Activated naive CD4-positive, alpha-beta T cell treated with anti-CD3 and anti-CD28 coated beads for 36 hours (primary cell): ENCODE measurements around the gene RGS7. TPM values are rescaled to one million over a fixed set of nuclear protein-coding genes. Genes with fewer than 3 reads are reported as not detected.

Experiments used
- CTCF ChIA-PET: fragments of 350-600 bp; sonication (Branson Sonifier 250); formaldehyde crosslinking; loops from one replicate; lab custom pipeline; 2021; ENCODE audit warnings: antibody characterized with exemption; lab: Charles Lee
- DNase-seq: peaks from one replicate; pipeline ENCODE4 v3.0.0-alpha.2; 2020
- H3K27ac Mint-ChIP-seq: one replicate; pipeline ENCODE4 v1.8.0; 2021; ENCODE audit warnings: mild to moderate bottlenecking, mixed read lengths
- H3K27me3 Mint-ChIP-seq: one replicate; pipeline ENCODE4 v1.8.0; 2021; ENCODE audit warnings: low read depth, mixed read lengths
- H3K36me3 Mint-ChIP-seq: one replicate; pipeline ENCODE4 v1.8.0; 2021; ENCODE audit warnings: low read depth, mixed read lengths
- H3K4me1 Mint-ChIP-seq: one replicate; pipeline ENCODE4 v1.8.0; 2021; ENCODE audit warnings: low read depth, mixed read lengths
- H3K4me3 Mint-ChIP-seq: one replicate; pipeline ENCODE4 v1.8.0; 2021; ENCODE audit warnings: mild to moderate bottlenecking, moderate library complexity, mixed read lengths
- H3K9me3 Mint-ChIP-seq: one replicate; pipeline ENCODE4 v1.8.0; 2021; ENCODE audit warnings: mixed read lengths
- intact Hi-C: fragments of 100-400 bp; cut with micrococcal nuclease; formaldehyde crosslinking; loops from one replicate; pipeline ENCODE4 v1.15.1; 2023
- total RNA-seq, 2 experiments: library from RNA; stranded (reverse); gene quantifications; one replicate each; pipeline ENCODE4 v1.2.3, GENCODE V29; 2021

Gene RGS7
- total RNA-seq, 2 experiments from 2014 or later: not detected

DNA sequence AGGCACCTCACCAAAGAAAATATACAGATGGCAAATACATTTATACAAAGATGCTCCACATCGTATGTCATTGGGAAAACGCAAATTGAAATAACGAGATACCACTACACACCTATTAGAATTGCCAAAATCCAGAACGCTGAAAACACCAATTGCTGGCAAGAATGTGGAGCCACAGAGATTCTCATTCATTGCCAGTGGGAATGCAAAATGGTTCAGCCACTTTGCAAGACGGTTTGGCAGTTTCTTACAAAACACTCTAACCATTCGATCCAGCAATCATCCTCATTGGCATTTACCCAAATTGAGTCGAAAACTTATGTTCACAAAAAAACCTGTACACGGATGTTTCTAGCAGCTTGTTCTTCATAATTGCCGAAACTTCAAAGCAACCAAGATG lies 521.7 kb downstream of the RGS7 start:
- CTCF ChIA-PET: no interaction called here
- H3K4me3 Mint-ChIP-seq: no peak overlapping the region
- no peaks in the 10 kb centered on the region for H3K27me3 Mint-ChIP-seq
- no peak for DNase-seq
- no peak overlapping the region for H3K27ac Mint-ChIP-seq
- no peaks in the 10 kb centered on the region for H3K4me1 Mint-ChIP-seq
- intact Hi-C loops: no loop called here
- no peaks in the 10 kb centered on the region for H3K36me3 Mint-ChIP-seq
- H3K9me3 Mint-ChIP-seq: peaks cover 3% of the 10 kb centered on the region

DNA sequence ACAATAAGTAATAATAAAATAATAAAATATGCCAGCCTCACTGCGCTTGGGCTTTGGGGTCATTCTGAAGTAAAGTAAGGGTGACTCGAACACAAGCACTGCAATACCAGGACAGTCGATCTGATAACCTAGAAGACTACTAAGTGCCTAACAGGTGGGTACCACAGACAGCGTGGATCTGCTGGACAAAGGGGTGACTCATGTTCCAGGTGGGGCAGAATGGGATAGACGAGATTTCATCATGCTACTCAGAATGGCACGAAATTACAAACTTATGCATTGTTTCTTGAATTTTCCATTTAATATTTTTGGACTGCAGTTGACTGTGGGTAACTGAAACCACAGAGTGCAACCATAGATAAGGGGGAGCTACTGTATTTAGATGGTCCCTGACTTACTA lies 523.9 kb downstream of the RGS7 start:
- Mint-ChIP-seq H3K27me3 (no peaks in the 10 kb centered on the region), H3K27ac (no peak overlapping the region), H3K9me3 (peaks cover 2% of the 10 kb centered on the region), H3K36me3 (no peaks in the 10 kb centered on the region), H3K4me3 (no peak overlapping the region), H3K4me1 (no peaks in the 10 kb centered on the region)
- DNase-seq: no peak
- CTCF ChIA-PET: no interaction called here
- intact Hi-C loops: no loop called here

DNA sequence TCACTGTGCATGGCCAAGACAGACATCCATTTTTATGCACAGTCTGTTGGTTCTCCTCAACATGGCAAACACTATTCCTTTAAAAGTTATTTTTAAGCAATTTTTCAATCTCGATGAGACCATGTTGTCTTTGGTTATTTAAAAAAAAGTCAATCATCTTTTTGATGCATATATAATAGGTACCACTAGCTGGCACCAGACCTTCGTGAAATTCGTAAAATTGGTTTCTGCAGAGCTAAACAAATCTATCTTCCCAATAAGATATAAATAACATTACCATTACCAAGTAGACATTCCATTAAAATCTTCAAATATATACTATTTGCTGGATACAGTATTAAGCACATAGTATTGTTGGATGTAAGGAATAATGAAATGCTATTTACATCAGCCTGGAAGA lies 525.1 kb downstream of the RGS7 start:
- H3K4me3 Mint-ChIP-seq: no peak overlapping the region

DNA sequence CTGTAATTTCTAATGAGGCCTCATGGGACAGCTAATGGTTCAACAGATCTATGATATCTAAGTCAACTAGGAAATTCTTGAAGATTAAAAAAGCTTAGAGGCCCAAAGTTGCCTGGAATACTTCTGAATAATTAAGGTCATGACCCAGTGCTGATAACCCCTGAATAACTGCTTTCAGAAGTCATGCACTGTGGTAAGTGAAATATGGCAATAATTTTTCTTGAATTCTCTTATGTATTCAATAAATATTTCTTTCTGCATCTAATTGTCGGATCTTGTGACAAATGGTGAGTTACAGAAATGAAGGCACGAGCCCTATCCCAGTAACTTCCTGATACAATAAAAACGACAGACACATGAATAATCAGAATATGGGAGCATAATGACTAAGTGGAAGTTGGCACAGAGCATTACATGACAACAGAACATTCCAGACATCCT lies 525.8 kb downstream of the RGS7 start:
- Mint-ChIP-seq H3K4me3 (no peak overlapping the region), H3K27me3 (peaks cover 4% of the 10 kb centered on the region), H3K27ac (no peak overlapping the region), H3K4me1 (no peaks in the 10 kb centered on the region), H3K36me3 (no peaks in the 10 kb centered on the region), H3K9me3 (no peaks in the 10 kb centered on the region)
- CTCF ChIA-PET: no interaction called here
- intact Hi-C loops: no loop called here
- no peak for DNase-seq

More for the DNA sequence above, 525.1 kb downstream of the RGS7 start:
- H3K9me3 Mint-ChIP-seq: no peaks in the 10 kb centered on the region
- no peak overlapping the region for H3K27ac Mint-ChIP-seq
- DNase-seq: no peak
- no peaks in the 10 kb centered on the region for H3K4me1 Mint-ChIP-seq
- intact Hi-C loops: no loop called here
- peaks cover 2% of the 10 kb centered on the region for H3K27me3 Mint-ChIP-seq
- H3K36me3 Mint-ChIP-seq: no peaks in the 10 kb centered on the region
- CTCF ChIA-PET: no interaction called here

DNA sequence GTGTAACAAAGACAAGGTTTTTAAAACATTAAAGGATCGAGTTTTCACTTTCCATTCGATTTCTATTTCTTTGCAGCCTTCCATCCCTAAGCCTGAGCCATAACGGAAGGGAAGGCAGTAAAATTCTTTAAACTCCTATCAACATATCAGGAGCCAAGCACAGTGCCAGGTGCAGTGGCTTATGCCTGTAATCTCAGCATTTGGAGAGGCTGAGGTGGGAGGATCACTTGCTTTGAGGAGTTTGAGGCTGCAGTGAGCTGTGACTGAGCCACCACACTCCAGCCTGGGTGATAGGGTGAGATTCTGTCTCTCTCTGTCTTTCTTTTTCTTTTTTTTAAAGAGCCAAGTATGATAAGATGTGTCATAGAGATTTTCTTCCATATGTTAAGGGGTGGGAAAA lies 527.5 kb downstream of the RGS7 start:
- no peaks in the 10 kb centered on the region for H3K36me3 Mint-ChIP-seq
- H3K9me3 Mint-ChIP-seq: no peaks in the 10 kb centered on the region
- H3K27me3 Mint-ChIP-seq: peaks cover 4% of the 10 kb centered on the region
- intact Hi-C loops: no loop called here
- CTCF ChIA-PET: no interaction called here
- H3K4me1 Mint-ChIP-seq: no peaks in the 10 kb centered on the region
- H3K27ac Mint-ChIP-seq: no peak overlapping the region
- DNase-seq: no peak
- no peak overlapping the region for H3K4me3 Mint-ChIP-seq

DNA sequence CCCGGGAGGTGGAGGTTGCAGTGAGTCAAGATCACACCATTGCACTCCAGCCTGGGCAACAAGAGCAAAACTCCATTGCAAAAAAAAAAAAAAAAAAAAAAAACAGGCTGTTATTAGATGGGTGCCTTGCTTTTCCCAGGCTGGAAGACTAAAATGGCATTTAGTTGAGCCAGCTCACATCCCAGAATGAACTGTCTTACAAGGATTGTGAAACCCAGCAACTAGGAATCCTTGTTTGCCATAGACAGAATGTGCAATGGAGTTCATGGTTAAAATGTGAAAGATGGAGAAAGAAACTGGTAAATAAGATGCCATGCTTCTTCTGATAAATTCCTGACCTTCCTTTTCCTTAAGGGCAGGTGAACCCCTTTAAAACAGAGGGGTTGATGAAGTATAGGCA lies 529.2 kb downstream of the RGS7 start:
- no peak overlapping the region for H3K4me3 Mint-ChIP-seq
- H3K27ac Mint-ChIP-seq: no peak overlapping the region
- DNase-seq: no peak
- intact Hi-C loops: no loop called here
- H3K36me3 Mint-ChIP-seq: no peaks in the 10 kb centered on the region
- H3K4me1 Mint-ChIP-seq: no peaks in the 10 kb centered on the region
- peaks cover 4% of the 10 kb centered on the region for H3K27me3 Mint-ChIP-seq
- CTCF ChIA-PET: no interaction called here
- no peaks in the 10 kb centered on the region for H3K9me3 Mint-ChIP-seq

DNA sequence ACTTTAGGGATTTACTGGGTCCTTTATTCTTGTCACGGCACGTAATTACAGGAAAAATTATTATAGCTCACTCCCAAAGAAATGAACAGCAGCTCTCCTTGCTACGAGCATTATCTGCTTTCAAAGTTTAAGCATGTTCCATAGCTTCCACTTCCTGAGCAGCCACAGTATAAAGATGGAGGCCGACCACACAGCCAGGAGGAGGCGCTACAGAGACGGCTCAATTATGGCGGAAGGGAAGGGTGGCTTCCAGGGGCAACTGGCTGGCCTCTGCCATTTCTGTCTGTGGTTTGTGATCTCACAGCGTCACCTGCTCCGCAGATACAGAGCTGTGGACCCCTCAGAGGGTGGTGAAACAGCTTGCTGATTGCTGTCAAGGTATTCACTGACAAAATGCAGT lies 532.8 kb downstream of the RGS7 start:
- Mint-ChIP-seq H3K9me3 (peaks cover 4% of the 10 kb centered on the region), H3K4me3 (no peak overlapping the region), H3K36me3 (no peaks in the 10 kb centered on the region), H3K27me3 (peaks cover 6% of the 10 kb centered on the region), H3K27ac (no peak overlapping the region), H3K4me1 (no peaks in the 10 kb centered on the region)
- no peak for DNase-seq
- intact Hi-C loops: no loop called here
- CTCF ChIA-PET: interaction anchor here (0.6 kb wide), 1 partner anchor 637 kb away, joined by 6 read pairs; no protein-coding TSS in a partner anchor

DNA sequence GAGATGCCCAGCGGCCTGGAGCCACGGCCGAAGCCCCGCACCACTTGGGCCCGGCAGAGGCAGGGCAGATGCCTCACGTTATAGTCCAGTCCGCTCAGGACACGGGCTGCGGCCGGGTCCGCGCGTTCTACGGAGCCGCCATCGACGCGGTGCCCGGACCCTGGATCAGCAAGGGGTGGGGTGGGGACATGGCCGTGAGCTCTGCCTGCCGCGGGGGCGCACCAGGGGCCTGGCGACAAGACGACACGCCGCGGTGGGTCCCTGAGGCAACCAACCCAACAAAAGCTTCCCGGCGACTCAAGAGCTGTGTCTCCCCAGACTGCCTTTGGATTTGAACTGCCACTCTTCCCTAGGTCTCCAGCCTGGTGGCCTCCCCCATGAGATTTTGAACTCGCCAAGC lies 533.6 kb downstream of the RGS7 start:
- Mint-ChIP-seq H3K36me3 (no peaks in the 10 kb centered on the region), H3K27me3 (peaks cover 6% of the 10 kb centered on the region), H3K27ac (no peak overlapping the region), H3K4me3 (no peak overlapping the region), H3K4me1 (no peaks in the 10 kb centered on the region), H3K9me3 (peaks cover 4% of the 10 kb centered on the region)
- CTCF ChIA-PET: no interaction called here
- no peak for DNase-seq
- intact Hi-C loops: no loop called here

DNA sequence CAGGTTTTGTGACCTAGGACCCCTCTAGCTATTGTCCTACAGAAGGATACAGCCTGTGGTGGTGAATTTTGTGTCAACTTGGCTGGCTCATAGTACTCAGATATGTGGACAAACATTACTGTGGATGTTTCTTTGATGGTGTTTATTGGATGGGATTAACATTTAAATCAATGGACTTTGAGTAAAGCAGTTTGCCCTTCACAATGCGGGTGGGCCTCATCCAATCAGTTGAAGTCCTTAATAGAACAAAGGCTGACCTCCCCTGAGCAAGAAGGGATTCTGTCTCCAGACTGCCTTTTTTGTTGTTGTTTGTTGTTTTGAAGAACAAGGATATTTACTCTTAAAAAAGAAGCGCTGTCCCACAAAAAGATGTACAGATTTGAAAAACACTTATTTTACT lies 535.1 kb downstream of the RGS7 start:
- Mint-ChIP-seq H3K36me3 (no peaks in the 10 kb centered on the region), H3K9me3 (peaks cover 4% of the 10 kb centered on the region), H3K4me1 (no peaks in the 10 kb centered on the region), H3K4me3 (no peak overlapping the region), H3K27me3 (peaks cover 4% of the 10 kb centered on the region), H3K27ac (no peak overlapping the region)
- CTCF ChIA-PET: no interaction called here
- no peak for DNase-seq
- intact Hi-C loops: no loop called here

- Mint-ChIP-seq H3K27ac (no peak overlapping the region), H3K4me1 (no peaks in the 10 kb centered on the region), H3K36me3 (no peaks in the 10 kb centered on the region), H3K27me3 (peaks cover 2% of the 10 kb centered on the region), H3K4me3 (no peak overlapping the region), H3K9me3 (peaks cover 4% of the 10 kb centered on the region)
- CTCF ChIA-PET: no interaction called here
- intact Hi-C loops: no loop called here
- DNase-seq: no peak
These were observed 536.2 kb downstream of the RGS7 start for GRCh38 chr1:240820816-240821215.

- intact Hi-C loops: no loop called here
- H3K4me3 Mint-ChIP-seq: no peak overlapping the region
- no peak overlapping the region for H3K27ac Mint-ChIP-seq
- H3K27me3 Mint-ChIP-seq: peaks cover 2% of the 10 kb centered on the region
- CTCF ChIA-PET: no interaction called here
- H3K4me1 Mint-ChIP-seq: no peaks in the 10 kb centered on the region
- H3K36me3 Mint-ChIP-seq: no peaks in the 10 kb centered on the region
- peaks cover 4% of the 10 kb centered on the region for H3K9me3 Mint-ChIP-seq
- no peak for DNase-seq
These were observed 540.5 kb downstream of the RGS7 start for GRCh38 chr1:240816472-240816871.

- Mint-ChIP-seq H3K4me3 (no peak overlapping the region), H3K4me1 (no peaks in the 10 kb centered on the region), H3K27ac (no peak overlapping the region), H3K9me3 (no peaks in the 10 kb centered on the region), H3K27me3 (no peaks in the 10 kb centered on the region), H3K36me3 (no peaks in the 10 kb centered on the region)
- CTCF ChIA-PET: no interaction called here
- no peak for DNase-seq
- intact Hi-C loops: no loop called here
These were observed 543.3 kb downstream of the RGS7 start for GRCh38 chr1:240813720-240814119.

DNA sequence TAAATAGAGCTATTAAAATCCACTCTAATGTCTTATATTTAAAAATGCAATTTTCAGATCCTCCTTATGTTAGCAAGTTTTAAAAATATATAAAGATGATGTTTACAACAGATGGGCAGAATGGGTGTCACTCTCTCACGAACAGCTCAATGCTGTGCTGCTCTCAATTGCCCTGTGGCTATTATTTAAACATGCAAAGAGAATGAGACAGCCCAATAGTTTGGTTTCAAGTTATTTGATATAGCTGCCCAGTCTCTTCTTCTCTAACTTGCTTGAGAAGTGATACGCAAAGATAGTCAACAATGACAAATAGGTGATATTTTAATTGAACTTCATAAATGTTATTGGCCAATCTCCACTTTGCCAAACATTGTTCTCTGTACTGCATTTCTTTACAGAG lies 545.7 kb downstream of the RGS7 start:
- DNase-seq: no peak
- CTCF ChIA-PET: no interaction called here
- Mint-ChIP-seq H3K4me1 (no peaks in the 10 kb centered on the region), H3K9me3 (no peaks in the 10 kb centered on the region), H3K4me3 (no peak overlapping the region), H3K27ac (no peak overlapping the region), H3K27me3 (no peaks in the 10 kb centered on the region), H3K36me3 (no peaks in the 10 kb centered on the region)
- intact Hi-C loops: no loop called here

DNA sequence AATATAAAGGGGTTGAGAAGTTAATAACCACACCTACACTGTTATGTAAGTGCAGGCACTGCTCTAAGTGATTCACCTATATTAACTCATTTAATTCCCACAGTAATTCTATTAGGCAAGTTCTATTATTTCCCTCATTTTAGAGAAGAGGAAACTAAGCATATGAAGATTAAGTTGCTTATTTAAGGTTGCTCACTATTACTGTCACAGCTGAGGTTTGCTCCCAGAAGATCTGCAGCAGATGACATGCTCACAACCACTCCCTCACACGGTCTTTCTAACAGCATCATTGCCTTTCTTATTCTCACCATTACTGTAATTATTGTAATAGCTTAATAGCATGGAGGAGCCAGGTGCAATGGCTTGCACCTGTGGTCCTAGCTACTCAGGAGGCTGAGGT lies 548.6 kb downstream of the RGS7 start:
- no peaks in the 10 kb centered on the region for H3K9me3 Mint-ChIP-seq
- H3K27ac Mint-ChIP-seq: no peak overlapping the region
- intact Hi-C loops: no loop called here
- no peaks in the 10 kb centered on the region for H3K27me3 Mint-ChIP-seq
- no peaks in the 10 kb centered on the region for H3K36me3 Mint-ChIP-seq
- no peaks in the 10 kb centered on the region for H3K4me1 Mint-ChIP-seq
- no peak overlapping the region for H3K4me3 Mint-ChIP-seq
- CTCF ChIA-PET: interaction anchor here (0.6 to 0.7 kb wide), 2 partner anchors 77 to 238 kb away, joined by 3 read pairs; no protein-coding TSS in a partner anchor
- no peak for DNase-seq
